Dedifferentiated amniotic fluid mesenchymal stem cell (primary cell): ENCODE results near the gene GMDS.
A peak's percentile ranks its signal among the peaks of the same experiment; 100 is the strongest.

Source experiments
- DNase-seq: peaks from one replicate; pipeline ENCODE4 v3.0.0-alpha.2; 2016; ENCODE audit errors: extremely low spot score

Gene GMDS

DNA sequence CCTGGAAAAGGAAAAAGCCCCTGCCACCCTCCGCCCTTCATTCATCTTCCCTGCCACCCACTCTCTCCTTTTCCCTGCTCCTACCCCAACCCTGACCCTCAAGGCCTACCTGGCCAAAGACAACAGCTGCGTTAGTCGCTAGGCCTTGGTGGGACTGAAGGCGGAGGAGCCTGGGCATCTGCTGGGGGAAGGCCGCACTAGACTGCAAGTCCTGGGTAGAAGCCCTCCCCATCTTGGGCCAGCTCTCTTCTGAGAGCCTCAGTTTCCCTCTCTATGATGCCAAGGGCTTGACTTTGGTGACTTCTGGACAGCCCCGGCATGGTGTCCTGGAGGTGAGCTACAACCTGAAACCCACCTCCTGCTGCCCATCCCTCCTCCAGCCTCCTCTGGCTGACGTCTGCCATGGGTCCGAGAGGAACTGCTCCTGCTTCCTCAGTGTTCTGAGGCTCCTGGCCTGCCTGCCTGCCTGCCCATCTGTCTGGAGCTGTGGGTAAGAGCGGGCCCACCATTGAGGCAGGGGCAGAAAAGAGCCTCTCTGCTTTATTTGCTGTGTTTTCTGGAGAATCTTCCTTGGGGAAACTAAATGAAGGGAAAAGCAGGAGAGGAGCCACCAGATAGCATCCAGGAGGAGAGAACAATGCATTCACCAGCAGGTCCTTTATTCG lies 643.2 kb downstream of the GMDS start:
- DNase-seq = no peak

DNA sequence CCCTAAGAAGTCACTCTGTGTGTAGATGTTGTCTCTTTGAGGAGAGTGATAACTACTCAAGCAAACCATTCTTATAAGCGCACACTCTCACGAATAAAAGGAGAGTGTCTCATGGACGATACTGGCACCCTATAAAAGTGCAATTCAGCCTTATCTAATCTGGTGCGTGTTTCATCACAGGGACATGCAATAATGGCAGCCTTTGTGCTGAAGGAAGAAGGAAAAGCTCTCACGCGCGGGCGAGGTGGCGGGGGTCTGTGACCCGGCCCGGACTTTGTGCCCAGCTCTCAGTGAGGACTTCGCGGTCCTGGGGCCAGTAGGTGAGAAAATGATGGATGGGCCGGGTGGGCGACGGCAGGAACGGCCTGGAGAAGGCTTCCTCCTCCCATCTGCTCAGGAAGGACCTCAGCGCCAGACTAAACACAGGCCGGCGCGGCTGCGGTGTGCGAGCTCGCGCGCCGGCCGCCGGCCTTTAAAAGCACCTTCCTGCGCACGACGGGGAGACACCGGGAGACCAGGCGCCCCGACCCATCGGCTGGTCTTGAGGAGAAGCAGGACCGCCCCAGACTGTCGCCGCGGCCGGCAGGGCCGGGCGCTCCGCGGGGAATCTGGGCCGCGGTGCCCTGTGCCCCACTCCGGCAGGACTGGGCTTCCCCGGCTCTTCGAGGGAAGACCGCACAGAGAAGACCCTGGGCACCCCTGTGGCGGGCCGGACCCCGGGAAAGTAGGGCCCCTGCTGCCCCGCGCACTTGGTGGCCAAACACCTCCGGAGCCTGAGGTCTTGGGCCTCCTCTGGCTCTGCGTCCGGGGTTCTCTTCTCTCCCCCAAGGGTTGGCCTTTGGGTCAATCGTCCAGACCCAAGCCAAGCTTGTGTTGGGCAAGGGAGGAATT lies 644.0 kb downstream of the GMDS start:
- no peak for DNase-seq

DNA sequence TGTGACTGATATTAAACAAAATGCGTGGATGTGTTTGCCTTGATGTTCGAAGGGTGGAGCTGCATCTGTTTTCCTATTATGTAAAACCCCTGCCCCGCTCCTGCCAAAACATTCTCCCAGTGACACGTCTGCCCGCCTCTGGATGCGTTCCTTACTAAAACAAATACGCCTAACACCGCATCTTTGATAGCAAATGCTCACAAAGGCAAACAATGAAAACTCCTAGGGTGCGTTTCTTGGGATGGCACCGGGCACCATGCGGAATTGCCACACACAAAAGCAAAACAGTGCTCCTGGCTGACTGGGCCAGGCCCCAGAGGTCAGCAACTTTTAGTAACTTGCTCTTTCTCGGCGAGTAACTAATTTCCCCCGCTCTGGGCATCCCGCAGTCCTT lies 644.6 kb downstream of the GMDS start:
- DNase-seq = no peak

DNA sequence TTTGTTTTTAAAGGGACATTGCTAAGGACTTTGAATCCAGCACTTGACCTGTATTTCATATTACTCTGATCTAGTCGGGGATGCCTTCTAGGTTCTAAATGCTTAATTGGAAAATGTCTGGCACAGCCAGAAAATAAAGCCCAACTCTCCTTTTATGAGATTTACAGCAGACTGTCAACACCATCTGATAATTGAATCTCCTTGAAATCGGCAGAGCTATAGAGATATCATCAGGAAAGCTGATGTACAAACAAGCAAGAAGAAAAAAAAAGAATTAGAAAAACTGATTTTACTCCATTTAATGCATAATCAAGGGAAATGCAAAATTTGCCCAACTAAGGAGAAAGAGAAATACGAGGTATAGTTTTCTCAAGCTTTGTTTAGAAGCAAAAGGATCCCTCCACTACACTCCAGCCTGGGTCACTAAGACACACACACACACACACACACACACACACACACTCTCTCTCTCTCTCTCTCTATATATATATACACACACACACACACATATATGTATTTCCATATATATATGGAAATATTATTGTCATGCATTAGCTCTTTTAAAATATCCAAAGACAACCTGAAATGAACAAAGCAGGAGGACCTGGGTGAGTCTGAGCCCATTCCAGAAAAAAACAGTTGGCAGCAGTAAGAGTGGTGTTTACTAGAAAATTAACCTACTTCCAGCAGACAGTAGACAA lies 645.2 kb downstream of the GMDS start:
- no peak for DNase-seq

DNA sequence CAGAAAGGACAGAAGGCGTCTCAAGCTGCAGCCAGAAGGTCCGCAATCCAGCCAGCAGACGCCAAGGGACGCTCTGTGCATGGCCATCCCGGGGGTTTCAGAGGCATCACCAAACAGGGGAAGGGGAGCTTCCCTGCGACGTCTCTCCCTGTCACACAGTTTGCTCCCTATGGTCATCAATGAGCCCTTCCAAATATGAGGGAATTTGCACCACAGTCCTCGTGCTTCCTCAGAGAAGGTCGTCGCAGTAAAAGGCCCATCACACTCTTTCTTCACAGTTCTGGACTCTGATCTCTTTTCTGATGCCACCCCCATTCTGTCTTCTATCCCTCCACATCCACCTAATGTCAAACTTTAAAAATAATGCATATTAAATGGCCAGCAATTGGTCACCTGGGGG lies 645.9 kb downstream of the GMDS start:
- DNase-seq = no peak

DNA sequence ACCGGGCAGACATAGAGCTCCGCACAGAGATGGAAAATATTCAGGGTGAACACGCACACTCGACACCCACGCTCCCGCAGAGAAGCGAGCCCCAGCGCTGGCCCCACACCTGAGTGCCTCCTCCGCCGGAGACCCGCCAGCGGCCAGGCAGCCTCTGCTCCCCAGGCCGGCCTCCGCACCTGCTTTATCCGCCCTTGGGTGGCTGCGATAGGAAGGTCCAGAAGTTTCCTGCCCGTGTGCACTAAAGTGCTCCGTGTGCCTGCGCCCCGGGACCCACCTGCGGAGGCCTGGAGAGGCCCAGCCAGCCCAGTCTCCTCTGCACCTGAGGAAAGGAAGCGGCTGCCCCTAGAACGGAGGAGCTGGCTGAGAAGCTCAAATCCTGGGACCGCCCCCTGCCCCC lies 646.5 kb downstream of the GMDS start:
- no peak for DNase-seq

DNA sequence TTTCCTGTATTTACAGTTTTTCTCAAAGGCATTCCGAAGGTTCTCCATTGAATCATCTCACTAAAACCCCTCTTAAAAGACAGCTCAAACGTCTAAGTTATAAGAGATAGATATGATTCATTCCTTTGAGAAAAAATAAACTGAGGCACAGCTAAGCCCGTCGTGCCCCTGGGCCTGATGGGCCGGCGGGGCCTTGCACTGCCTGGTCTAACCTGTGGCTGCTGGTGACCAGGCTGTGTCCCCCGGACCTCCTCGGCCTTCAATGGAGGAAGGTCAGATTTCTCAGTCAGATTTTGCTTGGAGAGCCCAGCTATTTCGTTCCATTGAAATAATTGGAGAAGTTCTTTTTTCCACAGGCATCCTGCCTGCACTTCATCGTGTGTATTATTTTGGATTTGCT lies 647.0 kb downstream of the GMDS start:
- DNase-seq = no peak

DNA sequence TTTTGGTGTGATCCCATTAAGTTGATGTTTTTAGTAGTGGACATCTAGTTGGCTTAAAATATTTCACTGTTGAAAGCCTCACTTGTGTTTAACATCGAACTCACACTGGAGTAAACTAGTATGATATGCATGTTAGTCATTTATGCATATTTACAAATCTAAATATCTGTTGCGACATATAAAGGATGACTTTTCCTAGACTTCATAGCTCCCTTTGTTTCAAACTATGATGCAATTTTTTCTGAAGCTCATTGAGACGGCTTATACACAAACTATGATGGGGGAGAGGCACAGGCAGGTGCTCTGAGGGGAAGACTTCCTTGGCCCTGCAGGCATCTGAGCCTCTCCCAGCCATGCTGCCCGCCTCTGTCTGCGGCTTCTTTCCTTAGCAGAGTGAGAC lies 647.5 kb downstream of the GMDS start:
- DNase-seq = no peak

DNA sequence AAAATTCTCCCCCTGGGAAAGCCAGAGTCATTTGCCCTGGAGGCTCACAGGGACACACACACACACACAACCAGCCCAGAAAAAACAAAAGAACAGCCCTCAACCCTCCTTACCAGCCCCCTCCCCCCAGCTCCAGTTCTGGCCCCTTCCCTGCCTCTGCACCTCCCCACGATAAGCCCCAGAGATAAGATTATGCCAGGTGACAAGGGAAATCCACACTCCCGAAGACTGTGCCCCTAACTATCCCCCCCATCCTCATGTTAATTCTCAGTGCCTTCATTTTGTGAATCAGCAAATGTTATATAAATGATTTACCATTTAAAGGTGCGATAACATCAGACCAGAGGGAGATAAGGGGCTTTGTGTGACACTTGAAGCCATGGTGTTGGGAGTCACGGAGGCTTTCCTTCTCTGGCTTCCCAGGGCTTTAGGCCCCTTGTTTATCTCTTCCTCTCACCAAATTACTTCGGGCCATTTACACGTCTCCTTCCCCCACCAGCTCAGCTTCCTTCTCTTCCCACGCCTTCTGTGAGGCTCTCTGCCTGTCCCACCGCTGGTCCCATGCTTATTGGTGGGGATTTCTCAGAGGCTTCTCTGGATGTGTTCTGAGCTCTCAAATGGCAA lies 648.2 kb downstream of the GMDS start:
- no peak for DNase-seq

DNA sequence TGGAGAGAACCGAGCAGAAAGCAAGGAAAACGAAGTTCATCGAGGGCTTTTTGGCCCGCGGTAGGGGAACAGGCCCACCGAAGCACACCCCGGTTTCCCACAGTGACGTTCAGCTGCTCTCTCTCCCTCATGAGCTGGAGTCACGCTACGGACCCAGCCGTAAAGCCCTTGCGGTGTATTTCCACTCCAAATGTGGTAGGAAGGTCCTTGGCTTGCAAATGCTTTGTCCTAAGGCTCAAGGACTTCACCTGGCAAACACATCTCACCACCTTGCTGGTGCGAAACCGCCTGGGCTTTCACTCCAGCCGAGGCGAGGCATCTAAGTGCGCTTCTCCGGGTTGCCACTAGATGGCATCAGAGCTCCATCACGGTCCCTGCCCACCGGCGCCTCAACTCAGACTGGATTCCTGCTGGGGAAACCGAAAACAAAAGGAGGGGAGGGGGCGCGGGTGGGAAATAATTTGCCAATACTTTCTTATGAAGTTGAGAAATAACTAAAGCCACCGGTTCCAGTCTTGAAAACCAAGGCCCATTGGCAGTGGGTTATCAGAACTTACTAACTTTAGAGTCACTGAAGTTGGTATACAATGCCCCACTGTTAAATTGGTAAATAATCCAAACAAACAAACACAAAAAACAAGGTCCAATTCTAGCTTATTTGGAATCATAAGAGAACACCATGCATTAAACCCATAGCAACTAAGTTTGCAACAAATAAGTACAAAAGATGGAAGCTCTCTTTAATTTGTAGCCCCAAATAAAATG lies 649.1 kb downstream of the GMDS start:
- DNase-seq = peak; percentile 31

DNA sequence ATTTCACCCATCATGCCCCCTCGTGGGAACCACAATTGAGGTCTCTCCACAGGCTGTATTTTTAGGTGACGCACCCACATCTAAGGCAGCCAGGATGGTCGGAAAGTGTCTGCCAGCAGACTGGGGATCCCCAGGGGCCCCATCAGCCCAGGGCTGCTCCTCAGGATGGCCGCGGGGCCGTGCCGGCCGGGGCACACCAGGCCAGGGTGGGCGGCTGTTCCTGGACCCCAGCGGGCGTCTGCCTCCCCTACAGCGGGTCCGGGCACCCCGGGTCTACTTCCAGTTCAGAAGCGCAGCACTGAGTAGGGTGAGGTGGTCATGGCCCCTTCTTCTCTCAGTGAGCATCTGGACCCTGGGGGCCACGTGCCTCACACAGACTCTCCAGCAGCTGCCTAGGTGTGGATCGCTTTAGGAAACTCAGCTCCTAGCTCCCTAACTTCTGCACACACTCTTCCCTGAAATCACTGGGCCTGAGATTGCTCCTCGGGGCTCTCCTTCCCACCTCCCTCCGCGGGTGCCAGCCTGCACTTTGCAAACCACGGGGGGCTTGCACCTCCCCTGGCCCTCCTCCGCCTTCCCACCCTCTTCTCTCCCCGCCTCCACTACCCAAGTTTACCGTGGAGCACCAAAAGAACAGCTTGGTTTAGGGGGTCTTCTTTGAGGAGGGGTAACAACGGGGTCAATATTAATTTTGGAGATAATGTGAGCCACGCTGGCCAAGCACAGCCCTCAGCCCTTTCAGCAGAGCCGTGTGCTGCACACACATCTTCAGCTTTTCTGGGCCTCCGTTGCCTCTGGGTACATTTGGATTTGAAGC lies 649.9 kb downstream of the GMDS start:
- no peak for DNase-seq

DNA sequence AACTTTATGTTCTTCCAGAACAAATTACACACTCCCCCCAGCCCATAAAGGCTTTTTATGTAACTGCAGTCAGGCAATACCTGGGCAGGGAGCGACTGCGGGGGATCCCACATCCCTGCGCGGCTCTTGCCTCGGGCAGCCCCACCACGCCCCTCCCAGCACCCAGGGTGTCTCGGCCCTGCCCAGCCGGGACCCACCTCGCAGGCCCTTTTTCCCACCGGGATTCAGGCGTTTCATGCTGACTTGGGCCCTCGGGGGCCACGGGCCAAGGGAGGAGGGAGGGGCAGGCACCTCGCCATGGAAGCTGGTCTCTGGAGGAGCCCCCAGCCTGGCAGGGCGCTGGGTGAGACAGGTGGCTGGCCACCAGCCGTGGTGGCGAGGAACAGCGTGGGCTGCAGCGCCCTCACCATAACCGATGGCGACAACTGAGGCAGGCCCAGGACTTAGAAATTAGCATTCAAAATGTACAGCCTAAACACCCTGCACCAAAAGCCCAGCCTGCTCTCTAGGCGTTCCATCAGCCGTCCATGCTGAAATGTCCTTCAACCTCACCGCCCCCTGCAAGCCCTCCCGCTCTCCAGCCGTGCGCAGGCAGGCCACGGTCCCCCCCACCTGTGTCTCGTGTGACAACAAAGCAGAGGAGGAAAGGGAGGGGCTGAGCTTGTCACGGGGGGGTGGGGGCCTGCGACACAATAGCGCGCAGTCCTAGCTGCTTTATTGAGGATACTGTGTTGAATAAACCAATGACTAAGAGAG lies 650.8 kb downstream of the GMDS start:
- DNase-seq = no peak

DNA sequence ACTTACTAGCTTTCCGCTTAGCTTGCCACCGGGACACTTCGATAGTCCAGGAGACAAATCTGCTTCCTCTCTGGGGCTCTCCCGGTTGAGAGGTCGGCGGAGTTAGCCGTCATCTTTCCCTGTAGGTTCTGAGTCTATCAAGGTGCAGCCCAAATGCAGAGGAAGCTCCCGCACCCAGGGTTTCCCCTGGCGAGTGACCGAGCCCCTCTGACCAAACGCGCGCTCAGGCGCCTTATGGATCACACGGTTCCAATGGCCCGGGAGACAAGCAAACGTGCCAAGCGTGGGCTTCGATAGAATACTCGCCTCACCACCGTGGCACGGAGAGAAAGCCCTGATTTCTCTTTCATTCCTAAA lies 651.5 kb downstream of the GMDS start:
- no peak for DNase-seq

DNA sequence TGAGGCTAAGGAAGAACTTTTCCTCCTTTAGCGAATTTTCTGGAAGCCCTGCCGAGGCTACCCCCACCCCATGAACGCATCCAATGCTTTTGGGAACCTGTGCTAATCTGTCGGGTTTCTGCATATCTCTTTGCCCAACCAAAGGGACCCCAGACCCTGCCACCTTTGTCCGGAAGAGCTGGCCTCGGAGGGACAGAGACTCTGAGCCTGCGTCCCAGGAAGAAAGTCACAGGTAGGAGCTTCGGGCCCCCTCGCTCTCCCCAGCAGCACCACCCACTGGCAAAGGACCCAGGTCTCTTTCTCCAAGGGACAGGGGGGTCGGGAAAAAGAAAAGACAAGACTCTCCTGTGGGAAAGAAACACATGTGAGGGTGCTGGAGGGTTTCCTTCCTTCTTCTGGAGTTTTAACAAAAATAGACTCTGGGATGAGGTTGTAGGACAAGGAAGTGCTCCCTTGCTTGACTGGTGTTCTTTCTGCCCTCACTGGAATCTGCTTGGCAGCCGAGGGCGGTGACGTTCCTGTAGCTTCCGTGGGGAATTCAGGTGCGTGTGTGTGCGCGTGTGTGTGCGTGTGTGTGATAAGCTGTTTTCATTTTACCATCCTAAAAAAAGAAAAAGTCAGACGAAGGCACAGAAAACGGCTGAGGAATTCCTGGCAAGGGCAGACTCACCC lies 652.0 kb downstream of the GMDS start:
- DNase-seq = no peak

DNA sequence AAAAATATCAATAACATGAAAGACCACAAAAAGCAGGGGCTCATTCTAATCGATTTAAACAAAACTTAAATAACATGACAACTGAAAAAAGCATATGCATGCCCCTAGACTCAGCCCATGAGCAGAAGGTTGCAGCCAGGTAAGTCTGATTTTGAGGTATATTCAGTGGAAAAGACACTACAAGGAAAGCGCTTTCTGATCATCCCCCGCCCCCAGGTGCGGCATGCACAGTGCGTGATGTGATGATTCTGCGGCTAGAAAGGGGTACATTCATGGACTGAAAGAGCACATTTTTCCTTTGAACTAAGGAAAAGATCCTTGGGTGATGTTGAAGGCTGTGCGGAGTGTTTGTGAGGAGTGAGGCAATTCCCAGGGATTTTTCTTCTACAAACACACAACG lies 652.6 kb downstream of the GMDS start:
- DNase-seq = no peak

DNA sequence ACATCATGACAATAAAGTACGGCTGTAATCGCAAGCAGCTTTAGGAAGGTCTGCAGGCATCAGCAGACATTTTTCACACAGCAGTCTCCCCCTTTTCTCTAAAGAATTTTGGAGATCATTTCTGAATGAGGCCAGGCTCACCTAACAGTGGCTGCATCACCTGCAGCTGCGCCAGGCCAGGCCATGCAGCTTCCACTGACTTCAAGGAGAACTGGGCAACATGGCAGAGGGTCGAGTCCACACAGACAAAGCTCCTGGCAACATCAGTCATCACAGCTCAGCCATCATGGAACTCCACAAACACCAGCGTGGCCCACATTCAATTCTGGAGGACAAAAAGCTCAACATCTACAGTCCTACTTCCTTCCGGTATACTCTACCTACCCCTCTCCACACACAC lies 653.5 kb downstream of the GMDS start:
- DNase-seq = no peak

DNA sequence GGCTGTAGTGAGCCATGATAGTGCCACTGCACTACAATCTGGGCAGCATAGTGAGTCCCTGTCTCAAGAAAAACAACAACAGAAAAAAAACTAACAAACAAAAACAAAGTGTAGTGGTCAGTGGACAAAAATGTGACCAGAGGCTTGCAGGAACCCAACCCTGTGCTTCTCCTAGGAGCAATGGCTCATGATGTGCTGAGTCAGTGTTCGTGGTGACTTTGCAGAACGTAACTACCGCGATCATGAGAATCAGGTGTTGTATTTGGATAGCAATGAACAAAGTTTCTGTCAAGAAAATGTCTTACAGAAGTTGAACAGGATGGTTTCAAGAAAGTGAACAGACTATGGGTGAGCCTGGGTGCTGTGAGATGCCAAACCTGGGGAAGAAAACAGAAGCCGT lies 654.2 kb downstream of the GMDS start:
- DNase-seq = no peak

DNA sequence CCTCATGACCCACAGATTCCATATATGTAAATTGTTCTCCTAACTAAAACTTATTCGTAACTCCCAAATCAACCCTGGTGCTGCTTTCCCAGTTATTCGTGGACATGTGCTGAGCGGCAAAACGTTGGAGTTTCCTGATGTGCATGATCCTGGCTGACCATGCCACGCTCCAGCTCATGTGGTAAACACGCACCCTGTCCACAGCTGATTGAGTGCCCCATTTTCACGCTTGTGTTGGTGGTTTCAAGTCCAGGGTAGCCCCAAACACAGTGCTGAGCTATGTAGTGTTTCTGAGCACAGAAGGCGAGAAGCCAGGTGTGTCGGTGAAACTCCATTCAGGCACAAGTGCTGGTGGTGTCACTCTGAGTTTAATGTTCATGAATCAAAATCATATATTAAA lies 654.8 kb downstream of the GMDS start:
- DNase-seq = no peak

DNA sequence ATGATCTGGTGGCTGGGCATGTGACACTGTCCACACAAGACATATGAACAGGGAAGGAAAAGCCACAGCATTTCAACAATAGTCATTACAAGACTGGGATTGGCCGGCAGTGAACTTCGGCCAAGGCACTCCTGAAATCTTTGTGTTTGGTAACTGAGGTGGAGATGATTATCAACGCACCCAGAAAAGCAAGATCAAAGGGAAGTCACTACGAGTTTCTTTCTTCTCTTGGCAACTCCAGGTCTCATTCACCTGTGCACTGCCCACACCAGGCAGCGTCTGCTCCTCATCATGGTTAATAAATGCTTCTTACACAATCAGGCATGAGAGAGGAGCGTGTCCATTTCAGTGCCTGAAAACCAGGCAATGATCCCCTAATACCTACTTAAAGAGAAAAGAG lies 656.2 kb downstream of the GMDS start:
- no peak for DNase-seq

DNA sequence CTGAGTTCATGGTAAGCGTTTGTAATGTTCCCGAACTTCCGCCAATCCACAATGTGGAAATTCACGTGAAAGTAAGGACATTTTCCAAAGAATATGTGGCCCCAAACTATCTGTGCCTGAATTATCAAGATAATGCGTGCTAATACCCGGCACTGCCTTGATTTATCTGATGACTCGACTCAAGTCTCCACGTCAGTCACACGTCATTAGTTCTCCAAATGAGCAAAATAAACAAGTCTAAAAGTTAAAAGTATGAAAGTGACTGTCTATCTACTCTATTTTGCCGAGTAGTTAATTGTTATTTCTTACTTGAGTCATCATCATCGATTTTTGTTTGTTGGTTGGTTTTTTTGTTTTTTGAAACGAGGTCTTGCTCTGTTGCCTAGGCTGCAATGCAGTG lies 657.4 kb downstream of the GMDS start:
- DNase-seq = no peak
